ENCODE data around the gene KATNA1. TPM values are rescaled to one million over a fixed set of nuclear protein-coding genes. Genes with fewer than 3 reads are reported as not detected.

The KATNA1 gene
- total and polyA plus RNA-seq, 2 experiments from 2014 or later: 17.2 to 18.4 TPM

DNA sequence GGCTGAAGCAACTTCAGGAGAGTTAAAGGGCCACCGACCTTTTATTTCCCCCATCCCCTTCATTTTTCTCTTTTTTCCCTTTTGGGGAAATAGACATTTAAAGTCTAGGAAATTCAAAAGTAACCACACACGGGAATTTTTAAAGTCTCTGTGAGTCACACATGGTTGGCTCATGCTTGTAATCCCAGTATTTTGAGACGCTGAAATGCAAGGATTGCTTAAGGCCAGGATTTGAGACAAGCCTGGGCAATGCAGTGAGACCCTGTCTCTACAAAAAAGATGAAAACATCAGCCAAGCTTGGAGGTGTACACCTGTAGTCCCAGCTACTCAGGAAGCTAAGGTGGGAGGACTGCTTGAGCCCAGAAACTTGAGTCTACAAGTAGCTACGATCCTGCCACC, 34.2 kb downstream of the KATNA1 start:
- Histone ChIP-seq H3K4me2 (no peak overlapping the region), H3K27ac (no peak overlapping the region), H3K9me3 (ENCODE audit: low read depth) (no peaks in the 10 kb centered on the region), H3K9me2 (replicated peaks; ENCODE audit: insufficient read depth) (no peaks in the 10 kb centered on the region), H3K4me3 (no peak overlapping the region), H3K4me1 (ENCODE audit: insufficient read depth) (no peaks in the 10 kb centered on the region), H3K79me2 (peaks cover 4% of the 10 kb centered on the region), H3K36me3 (replicated peaks; ENCODE audit: insufficient read depth, low read depth) (no peaks in the 10 kb centered on the region), H2AFZ (no peak overlapping the region), H3K27me3 (no peaks in the 10 kb centered on the region), H4K20me1 (ENCODE audit: insufficient read depth, poor library complexity, severe bottlenecking) (no peaks in the 10 kb centered on the region)
- WGBS (ENCODE audit: low lambda C conversion rate, missing lambda C conversion rate): 84% methylated on average over 4 of the region's 4 CpGs
- DNase-seq (ENCODE audit: low spot score): no peak
- TF ChIP-seq EZH2phosphoT487 (IDR thresholded peaks at IDR 0.05; ENCODE audit: low read depth, severe bottlenecking, unreplicated experiment) (no peak), EZH2 (IDR thresholded peaks at IDR 0.05; ENCODE audit: borderline replicate concordance) (no peak)
- TF ChIP-seq, protein P1, sequence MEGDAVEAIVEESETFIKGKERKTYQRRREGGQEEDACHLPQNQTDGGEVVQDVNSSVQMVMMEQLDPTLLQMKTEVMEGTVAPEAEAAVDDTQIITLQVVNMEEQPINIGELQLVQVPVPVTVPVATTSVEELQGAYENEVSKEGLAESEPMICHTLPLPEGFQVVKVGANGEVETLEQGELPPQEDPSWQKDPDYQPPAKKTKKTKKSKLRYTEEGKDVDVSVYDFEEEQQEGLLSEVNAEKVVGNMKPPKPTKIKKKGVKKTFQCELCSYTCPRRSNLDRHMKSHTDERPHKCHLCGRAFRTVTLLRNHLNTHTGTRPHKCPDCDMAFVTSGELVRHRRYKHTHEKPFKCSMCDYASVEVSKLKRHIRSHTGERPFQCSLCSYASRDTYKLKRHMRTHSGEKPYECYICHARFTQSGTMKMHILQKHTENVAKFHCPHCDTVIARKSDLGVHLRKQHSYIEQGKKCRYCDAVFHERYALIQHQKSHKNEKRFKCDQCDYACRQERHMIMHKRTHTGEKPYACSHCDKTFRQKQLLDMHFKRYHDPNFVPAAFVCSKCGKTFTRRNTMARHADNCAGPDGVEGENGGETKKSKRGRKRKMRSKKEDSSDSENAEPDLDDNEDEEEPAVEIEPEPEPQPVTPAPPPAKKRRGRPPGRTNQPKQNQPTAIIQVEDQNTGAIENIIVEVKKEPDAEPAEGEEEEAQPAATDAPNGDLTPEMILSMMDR (IDR thresholded peaks at IDR 0.05; ENCODE audit: poor library complexity): no peak

DNA sequence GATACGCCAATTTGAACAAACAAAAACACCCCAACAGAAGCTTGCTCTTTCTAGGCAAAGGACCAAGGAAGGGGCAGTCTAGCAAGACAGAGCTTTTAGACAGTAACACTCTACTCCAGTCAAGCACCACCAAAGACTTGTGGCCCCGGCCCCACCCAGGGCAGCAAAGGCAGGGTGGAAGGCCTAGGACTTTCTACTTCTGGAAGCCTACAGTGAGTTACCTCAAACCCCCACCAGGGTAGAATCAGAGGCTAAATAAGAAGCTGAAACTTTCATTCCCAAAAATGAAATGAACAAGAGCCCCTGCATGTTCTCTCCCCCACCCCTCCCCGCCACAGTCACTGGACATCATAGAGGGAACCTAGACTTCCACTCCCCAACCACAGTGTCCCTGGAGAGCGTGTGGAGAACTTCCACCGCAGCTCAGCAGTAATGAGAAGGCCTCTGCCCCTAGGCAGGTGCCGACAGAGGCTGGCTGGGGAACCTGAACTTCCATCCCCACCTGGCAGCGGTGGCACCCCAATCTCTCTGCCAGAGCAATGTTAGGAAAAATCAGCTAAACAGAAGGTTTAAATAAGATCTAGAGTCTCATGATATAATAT, 40.0 kb downstream of the KATNA1 start:
- Histone ChIP-seq H3K27me3 (no peaks in the 10 kb centered on the region), H3K79me2 (peaks cover 4% of the 10 kb centered on the region), H4K20me1 (ENCODE audit: insufficient read depth, poor library complexity, severe bottlenecking) (no peaks in the 10 kb centered on the region), H3K4me2 (no peak overlapping the region), H3K4me3 (no peak overlapping the region), H3K4me1 (ENCODE audit: insufficient read depth) (no peaks in the 10 kb centered on the region), H3K9me3 (ENCODE audit: low read depth) (no peaks in the 10 kb centered on the region), H3K27ac (no peak overlapping the region), H3K36me3 (replicated peaks; ENCODE audit: insufficient read depth, low read depth) (no peaks in the 10 kb centered on the region), H3K9me2 (replicated peaks; ENCODE audit: insufficient read depth) (no peaks in the 10 kb centered on the region), H2AFZ (no peak overlapping the region)
- WGBS (ENCODE audit: low lambda C conversion rate, missing lambda C conversion rate): 96% methylated on average over 7 of the region's 7 CpGs
- TF ChIP-seq EZH2 (IDR thresholded peaks at IDR 0.05; ENCODE audit: borderline replicate concordance) (no peak), EZH2phosphoT487 (IDR thresholded peaks at IDR 0.05; ENCODE audit: low read depth, severe bottlenecking, unreplicated experiment) (no peak)
- TF ChIP-seq, protein P1 (IDR thresholded peaks at IDR 0.05; ENCODE audit: poor library complexity): no peak
- DNase-seq (ENCODE audit: low spot score): no peak

DNA sequence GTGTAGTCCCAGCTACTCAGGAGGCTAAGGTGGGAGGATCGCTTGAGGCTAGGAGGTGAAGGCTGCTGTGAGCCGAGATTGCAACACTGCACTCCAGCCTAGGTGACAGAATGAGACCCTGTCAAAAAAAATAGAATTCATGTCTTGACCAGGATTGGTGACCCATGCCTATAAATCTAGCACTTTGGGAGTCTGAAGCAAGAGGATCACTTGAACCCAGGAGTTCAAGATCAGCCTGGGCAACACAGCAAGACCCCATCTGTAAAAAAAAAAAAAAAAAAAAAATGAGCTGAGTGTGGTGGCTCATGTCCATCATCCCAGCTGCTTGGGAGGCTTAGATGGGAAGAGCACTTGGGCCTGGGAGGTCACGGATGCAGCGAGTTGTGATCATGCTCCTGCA, 48.0 kb downstream of the KATNA1 start:
- H3K9me3 ChIP-seq (ENCODE audit: low read depth): no peaks in the 10 kb centered on the region
- no peak overlapping the region for H3K27ac ChIP-seq
- H3K79me2 ChIP-seq: no peaks in the 10 kb centered on the region
- 98% methylated on average over 4 of the region's 4 CpGs for WGBS (ENCODE audit: low lambda C conversion rate, missing lambda C conversion rate)
- H3K4me1 ChIP-seq (ENCODE audit: insufficient read depth): no peaks in the 10 kb centered on the region
- no peak for DNase-seq (ENCODE audit: low spot score)
- TF ChIP-seq EZH2 (IDR thresholded peaks at IDR 0.05; ENCODE audit: borderline replicate concordance) (no peak), EZH2phosphoT487 (IDR thresholded peaks at IDR 0.05; ENCODE audit: low read depth, severe bottlenecking, unreplicated experiment) (no peak)
- TF ChIP-seq, protein P1 (IDR thresholded peaks at IDR 0.05; ENCODE audit: poor library complexity): no peak
- H3K36me3 ChIP-seq (replicated peaks; ENCODE audit: insufficient read depth, low read depth): no peaks in the 10 kb centered on the region
- H3K4me2 ChIP-seq: no peak overlapping the region
- no peaks in the 10 kb centered on the region for H3K9me2 ChIP-seq (replicated peaks; ENCODE audit: insufficient read depth)
- no peak overlapping the region for H2AFZ ChIP-seq
- no peaks in the 10 kb centered on the region for H4K20me1 ChIP-seq (ENCODE audit: insufficient read depth, poor library complexity, severe bottlenecking)
- no peak overlapping the region for H3K4me3 ChIP-seq
- no peaks in the 10 kb centered on the region for H3K27me3 ChIP-seq
